Liver (tissue), 3 donors: ENCODE data around the gene CLEC16A.

ENCODE experiments used
- CTCF ChIP-seq: fragments of 150-350 bp; IDR thresholded peaks from 2 replicates; pipeline ENCODE4 v1.5.1; 2017; ENCODE audit warnings: improper control_type of control experiment, low read depth, low read length; ENCODE audit not compliant: missing input control
- GABPA ChIP-seq, 2 donors: IDR thresholded peaks in 1 of 2; conservative IDR thresholded peaks in 1 of 2; 2 replicates each; pipeline ENCODE4 v1.6.1; 2016; ENCODE audit warnings: antibody characterized with exemption in 2 of 2, mild to moderate bottlenecking in 1 of 2, moderate library complexity in 1 of 2
- RAD21 ChIP-seq, 2 donors: IDR thresholded peaks; 2 replicates each; pipeline ENCODE4 v1.6.1; 2016; ENCODE audit warnings: antibody characterized with exemption in 2 of 2, mild to moderate bottlenecking in 2 of 2
- TAF1 ChIP-seq: conservative IDR thresholded peaks from 2 replicates; pipeline ENCODE4 v1.6.1; 2016; ENCODE audit warnings: antibody characterized with exemption, mild to moderate bottlenecking
- donor health status: healthy.
- donor health status: healthy.

DNA sequence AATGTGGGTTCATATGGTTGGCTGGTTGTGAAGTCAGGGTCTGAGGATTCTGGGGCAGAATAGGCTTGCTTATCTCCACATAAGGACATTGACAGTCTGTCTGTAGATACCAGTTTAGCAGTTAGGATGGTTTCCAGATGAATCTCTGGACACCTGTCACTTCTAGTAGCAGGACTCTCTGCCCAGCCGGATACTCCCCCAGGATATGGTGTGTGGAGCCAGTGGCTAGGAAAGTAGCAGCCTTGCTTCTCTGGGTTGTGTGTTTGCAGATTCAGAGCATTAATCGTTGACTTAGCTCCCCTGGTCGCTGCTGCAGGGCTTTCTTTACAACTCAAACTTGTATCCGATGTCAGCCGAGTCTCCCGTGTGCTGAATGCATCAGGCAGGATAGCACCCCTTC, 45.2 kb downstream of the CLEC16A start:
- TF ChIP-seq CTCF, result no peak
- no peak for TF ChIP-seq RAD21 (IDR thresholded peaks at IDR 0.05)
- no peak for TF ChIP-seq TAF1
- TF ChIP-seq GABPA (IDR thresholded peaks at IDR 0.05 in 1 of 2, conservative IDR thresholded peaks at IDR 0.05 in 1 of 2), result no peak
